Neutrophil (primary cell): Measurements from ENCODE around the gene SCAI.

Experiments used
- H3K27ac ChIP-seq: fragments of 200-600 bp; sonication (generic); 2 replicates; pipeline ENCODE4 v1.5.1; 2016; ENCODE audit warnings: mild to moderate bottlenecking, moderate library complexity
- H3K27me3 ChIP-seq: fragments of 200-600 bp; sonication (generic); 2 replicates; pipeline ENCODE4 v1.6.0; 2016; ENCODE audit warnings: mild to moderate bottlenecking
- H3K36me3 ChIP-seq: fragments of 200-600 bp; sonication (generic); 2 replicates; pipeline ENCODE4 v1.5.1; 2017
- H3K4me1 ChIP-seq, 2 experiments: fragments of 200-600 bp in 1 of 2; sonication (generic) in 1 of 2; 1 replicate in 1 of 2; 2 replicates in 1 of 2; pipeline versions ENCODE4 v1.5.1 to v1.6.1; 2013 to 2016; ENCODE audit warnings: low read depth in 1 of 2, low read length in 1 of 2, mild to moderate bottlenecking in 1 of 2, moderate library complexity in 1 of 2; ENCODE audit not compliant: control insufficient read depth in 1 of 2, insufficient read depth in 1 of 2
- H3K4me3 ChIP-seq, 2 experiments: fragments of 200-600 bp in 1 of 2; sonication (generic) in 1 of 2; 1 replicate in 1 of 2; 2 replicates in 1 of 2; pipeline ENCODE4 v1.5.1; 2013 to 2016; ENCODE audit warnings: low read depth in 1 of 2, low read length in 1 of 2, mild to moderate bottlenecking in 1 of 2, moderate library complexity in 1 of 2
- H3K9me3 ChIP-seq: fragments of 200-600 bp; sonication (generic); 2 replicates; pipeline ENCODE4 v1.5.1; 2016
- TF ChIP-seq, protein P1 (sequence below): fragments of 200-600 bp; sonication (generic); IDR thresholded peaks from 2 replicates; pipeline ENCODE4 v1.5.1; 2016; ENCODE audit warnings: antibody characterized with exemption

SCAI gene

DNA sequence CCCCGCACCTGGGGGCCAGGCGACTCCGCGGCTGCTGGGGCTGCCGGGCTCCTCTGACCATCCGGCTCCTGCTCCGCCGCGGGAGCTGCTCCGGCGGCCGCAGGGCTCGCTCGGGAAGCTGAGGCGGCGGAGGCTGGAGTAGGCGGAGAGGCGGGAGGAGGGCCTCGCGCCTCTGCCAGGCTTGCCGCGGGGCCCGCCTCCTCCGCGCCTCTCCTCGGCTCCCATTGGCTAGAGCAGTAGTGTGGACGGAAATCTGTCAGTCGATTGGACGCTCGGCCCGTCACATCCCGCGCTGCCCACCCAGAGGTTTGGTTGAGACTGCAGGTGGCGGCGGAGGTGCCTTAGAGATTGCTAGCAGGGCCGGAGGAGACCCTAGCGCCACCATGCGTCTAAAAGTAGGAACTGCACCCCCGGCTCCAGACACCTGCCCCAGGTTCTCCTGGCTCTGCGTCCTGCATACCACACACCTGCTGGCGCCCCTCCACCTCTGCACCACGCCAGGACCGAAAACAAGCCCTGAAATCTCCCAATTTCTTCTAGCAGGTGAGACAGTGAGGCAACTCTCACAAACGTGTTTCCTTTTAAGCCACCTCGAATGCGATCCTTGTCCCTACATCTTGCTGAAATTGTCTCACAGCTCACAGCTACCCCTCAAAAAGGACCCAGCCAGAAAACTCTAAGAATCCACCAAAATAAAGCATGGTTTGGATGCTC is at the start of gene SCAI:
TSS of gene SCAI (minus strand) at position 152 of the 714 bp plus-strand sequence. CDS start at position 61, 91 bp downstream.
- Histone ChIP-seq H3K9me3 (no peaks in the 10 kb centered on the region), H3K27me3 (no peaks in the 10 kb centered on the region), H3K27ac (peak within 1 kb of the TSS; percentile 49), H3K36me3 (no peaks in the 10 kb centered on the region), H3K4me1 (peaks cover 10 to 17% of the 10 kb centered on the region in 2 experiments), H3K4me3 (peak within 1 kb of the TSS; percentile 59 to 96)
- TF ChIP-seq, protein P1, sequence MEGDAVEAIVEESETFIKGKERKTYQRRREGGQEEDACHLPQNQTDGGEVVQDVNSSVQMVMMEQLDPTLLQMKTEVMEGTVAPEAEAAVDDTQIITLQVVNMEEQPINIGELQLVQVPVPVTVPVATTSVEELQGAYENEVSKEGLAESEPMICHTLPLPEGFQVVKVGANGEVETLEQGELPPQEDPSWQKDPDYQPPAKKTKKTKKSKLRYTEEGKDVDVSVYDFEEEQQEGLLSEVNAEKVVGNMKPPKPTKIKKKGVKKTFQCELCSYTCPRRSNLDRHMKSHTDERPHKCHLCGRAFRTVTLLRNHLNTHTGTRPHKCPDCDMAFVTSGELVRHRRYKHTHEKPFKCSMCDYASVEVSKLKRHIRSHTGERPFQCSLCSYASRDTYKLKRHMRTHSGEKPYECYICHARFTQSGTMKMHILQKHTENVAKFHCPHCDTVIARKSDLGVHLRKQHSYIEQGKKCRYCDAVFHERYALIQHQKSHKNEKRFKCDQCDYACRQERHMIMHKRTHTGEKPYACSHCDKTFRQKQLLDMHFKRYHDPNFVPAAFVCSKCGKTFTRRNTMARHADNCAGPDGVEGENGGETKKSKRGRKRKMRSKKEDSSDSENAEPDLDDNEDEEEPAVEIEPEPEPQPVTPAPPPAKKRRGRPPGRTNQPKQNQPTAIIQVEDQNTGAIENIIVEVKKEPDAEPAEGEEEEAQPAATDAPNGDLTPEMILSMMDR: peak; percentile 100

GRCh38 chr9:125190361-125190801 is 47.1 kb upstream of the SCAI start:
- Histone ChIP-seq H3K36me3 (peaks cover 9% of the 10 kb centered on the region), H3K27me3 (no peaks in the 10 kb centered on the region), H3K9me3 (no peaks in the 10 kb centered on the region), H3K27ac (peak overlapping the region; percentile 95), H3K4me3 (peak overlapping the region; percentile 89 to 98), H3K4me1 (peaks cover 48 to 52% of the 10 kb centered on the region in 2 experiments)
- TF ChIP-seq, protein P1: no peak

DNA sequence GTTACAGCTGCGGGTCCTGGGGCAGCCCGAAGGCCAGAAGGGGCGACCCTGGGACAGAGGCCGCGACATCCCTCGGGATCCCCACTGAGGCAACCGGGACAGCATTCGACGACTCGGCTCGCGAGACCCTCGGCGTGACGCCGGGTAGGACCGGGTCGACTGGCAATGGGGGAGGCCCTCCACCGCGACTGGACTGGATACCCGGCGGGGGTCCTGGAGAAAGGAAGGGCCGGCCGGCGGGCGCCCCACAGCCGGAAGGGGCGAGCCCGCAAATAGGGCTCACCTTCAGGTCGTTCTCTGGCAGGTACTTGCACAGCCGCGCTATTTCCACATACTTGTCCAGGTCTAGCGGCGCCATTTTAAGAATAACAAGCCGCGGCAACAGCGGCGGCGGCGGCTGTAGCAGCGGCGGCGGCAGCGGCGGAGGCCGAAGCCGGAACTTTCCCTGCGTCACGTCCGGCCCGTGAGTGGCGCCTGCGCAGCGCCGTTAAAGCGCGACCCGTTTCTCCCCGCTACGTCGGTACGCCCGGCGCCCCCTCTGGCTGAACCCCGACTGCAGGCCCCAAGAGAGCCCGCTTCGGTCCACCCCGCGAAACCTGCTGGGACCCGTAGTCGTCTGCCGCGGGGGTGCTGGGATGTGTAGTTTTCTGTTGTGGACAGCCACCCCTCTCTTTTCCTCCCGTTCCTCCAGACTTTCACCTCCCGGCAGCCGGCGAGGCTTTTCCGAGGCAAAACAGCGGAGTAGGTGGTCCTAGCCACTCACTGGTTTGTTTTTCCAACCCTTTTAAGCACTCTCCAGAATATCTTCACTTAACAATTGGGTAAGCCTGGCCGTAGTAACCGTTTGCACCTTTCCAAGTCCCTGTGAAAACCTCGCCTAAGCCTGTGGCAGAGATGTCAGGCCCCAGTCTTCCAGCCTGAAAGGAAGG is 46.3 kb upstream of the SCAI start, which contains the start of gene PPP6C:
TSS of gene PPP6C (minus strand) at position 443 of the 929 bp plus-strand sequence. CDS start at position 358, 85 bp downstream.
- peak within 1 kb of the TSS; percentile 95 for H3K27ac ChIP-seq
- H3K27me3 ChIP-seq: no peaks in the 10 kb centered on the region
- H3K4me1 ChIP-seq: peaks cover 40 to 45% of the 10 kb centered on the region in 2 experiments
- TF ChIP-seq, protein P1: peak; percentile 84
- H3K4me3 ChIP-seq: peak within 1 kb of the TSS; percentile 89 to 98
- peaks cover 9% of the 10 kb centered on the region for H3K36me3 ChIP-seq
- no peaks in the 10 kb centered on the region for H3K9me3 ChIP-seq

- Histone ChIP-seq H3K4me1 (peaks cover 34 to 45% of the 10 kb centered on the region in 2 experiments), H3K36me3 (peaks cover 9% of the 10 kb centered on the region), H3K4me3 (peak overlapping the region; percentile 89 to 98), H3K27me3 (no peaks in the 10 kb centered on the region), H3K9me3 (no peaks in the 10 kb centered on the region), H3K27ac (peak overlapping the region; percentile 95)
- TF ChIP-seq, protein P1: no peak
Observed at GRCh38 chr9:125189011-125189360, 45.7 kb upstream of the SCAI start.

DNA sequence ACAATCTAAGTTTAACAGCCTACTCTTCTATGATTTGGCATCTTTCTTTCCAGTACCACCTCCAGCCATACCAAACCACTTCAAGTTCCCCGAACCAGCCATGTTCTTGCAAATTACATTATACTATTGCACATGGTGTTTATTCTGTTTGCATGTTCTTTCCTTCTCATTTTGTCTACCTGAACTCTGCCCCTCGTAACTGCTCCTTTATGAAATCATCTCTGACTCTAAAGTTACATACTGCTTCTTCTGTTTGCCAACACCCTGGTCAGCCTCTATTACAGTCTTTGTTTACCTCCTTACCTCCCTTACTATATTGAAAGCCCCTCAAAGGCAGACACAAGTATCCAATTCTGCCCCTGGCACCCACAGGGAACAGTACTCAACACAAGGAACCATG is 40.2 kb upstream of the SCAI start:
- Histone ChIP-seq H3K36me3 (peaks cover 9% of the 10 kb centered on the region), H3K27me3 (no peaks in the 10 kb centered on the region), H3K9me3 (no peaks in the 10 kb centered on the region), H3K4me1 (peaks cover 17 to 35% of the 10 kb centered on the region in 2 experiments), H3K27ac (peak overlapping the region; percentile 56), H3K4me3 (no peak overlapping the region)
- TF ChIP-seq, protein P1: no peak
